MCF 10A (cell line): ENCODE data around the gene CTTNBP2NL. TPM values are rescaled to one million over a fixed set of nuclear protein-coding genes. Genes with fewer than 3 reads are reported as not detected.

Experiments used
- BruUV-seq: library from RNA; stranded (reverse); fragments of 400-500 nt; replicated peaks from 2 replicates; lab custom pipeline; 2021; lab: Mats Ljungman, UMichigan
- CTCF ChIA-PET: fragments of 300-600 bp; sonication (Branson Sonifier 250); formaldehyde crosslinking; extraction: SDS; loops from one replicate; lab custom pipeline; 2021; ENCODE audit warnings: antibody characterized with exemption, inconsistent platforms; lab: Yijun Ruan, JAX
- POLR2A ChIA-PET: fragments of 300-600, 350-650 bp; sonication (Branson Sonifier 250); formaldehyde crosslinking; extraction: SDS; loops from one replicate; lab custom pipeline; 2020; ENCODE audit warnings: antibody characterized with exemption, inconsistent platforms; lab: Yijun Ruan, JAX
- DNase-seq: peaks from one replicate; pipeline ENCODE4 v3.0.0-alpha.2; 2018; ENCODE audit not compliant: unreplicated experiment
- H3K27ac Mint-ChIP-seq: one replicate; pipeline ENCODE4 v1.8.0; 2022; ENCODE audit warnings: mild to moderate bottlenecking, low read depth, mixed read lengths; ENCODE audit not compliant: unreplicated experiment
- H3K27me3 Mint-ChIP-seq: one replicate; pipeline ENCODE4 v1.8.0; 2022; ENCODE audit warnings: mixed read lengths; ENCODE audit not compliant: insufficient read depth, unreplicated experiment
- H3K36me3 Mint-ChIP-seq: one replicate; pipeline ENCODE4 v1.8.0; 2022; ENCODE audit warnings: mild to moderate bottlenecking, moderate library complexity, mixed read lengths; ENCODE audit not compliant: insufficient read depth, unreplicated experiment
- H3K4me1 Mint-ChIP-seq: one replicate; pipeline ENCODE4 v1.8.0; 2022; ENCODE audit warnings: mixed read lengths; ENCODE audit not compliant: insufficient read depth, unreplicated experiment
- H3K4me3 Mint-ChIP-seq: one replicate; pipeline ENCODE4 v1.8.0; 2022; ENCODE audit warnings: mild to moderate bottlenecking, moderate library complexity, mixed read lengths; ENCODE audit not compliant: unreplicated experiment
- H3K9me3 Mint-ChIP-seq: one replicate; pipeline ENCODE4 v1.8.0; 2022; ENCODE audit warnings: mixed read lengths; ENCODE audit not compliant: unreplicated experiment
- CTCF ChIP-seq: fragments of 200-600 bp; IDR thresholded peaks from one replicate; pipeline ENCODE4 v1.8.0; 2022; ENCODE audit warnings: antibody characterized with exemption, mild to moderate bottlenecking; ENCODE audit not compliant: unreplicated experiment
- intact Hi-C: fragments of 100-400 bp; cut with micrococcal nuclease; formaldehyde crosslinking; loops from 2 replicates; pipeline ENCODE4 v1.14.1; 2022
- total RNA-seq: library from RNA; stranded (reverse); gene quantifications from 2 replicates; pipeline ENCODE4 v1.2.3, GENCODE V29; 2022

The CTTNBP2NL gene
- total RNA-seq, 1 experiment from 2014 or later = 48.8 TPM

DNA sequence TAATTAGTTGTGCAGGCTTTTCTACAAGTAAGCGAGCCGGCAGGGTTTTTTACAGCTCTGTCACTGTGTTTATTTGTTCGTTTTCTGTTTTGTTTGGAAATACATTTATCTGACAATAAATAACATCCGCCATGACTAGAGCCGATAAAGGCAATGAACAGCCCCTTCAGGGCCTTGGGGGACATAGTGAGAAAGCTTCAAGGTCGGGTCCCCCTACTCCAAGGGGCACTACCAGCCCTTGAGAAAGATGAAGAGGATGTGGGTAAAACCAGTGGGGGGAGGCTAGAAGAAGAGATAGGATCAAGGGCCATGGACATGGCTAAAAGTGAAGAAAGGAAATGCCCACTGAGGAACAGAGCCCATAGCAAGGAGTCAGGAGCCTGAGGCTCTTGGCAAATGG, 38.5 kb upstream of the CTTNBP2NL start:
- Mint-ChIP-seq H3K27ac (no peak overlapping the region), H3K9me3 (no peaks in the 10 kb centered on the region), H3K4me1 (peaks cover 31% of the 10 kb centered on the region), H3K27me3 (no peaks in the 10 kb centered on the region), H3K36me3 (peaks cover 6% of the 10 kb centered on the region), H3K4me3 (no peak overlapping the region)
- intact Hi-C loops = no loop called here
- ChIA-PET POLR2A (interaction anchor here (0.6 kb wide), 2 partner anchors 269 to 602 kb away, joined by 3 to 4 read pairs; partner anchors contain the start of gene DDX20), CTCF (interaction anchor here (0.6 to 7.6 kb wide), 15 partner anchors 9 to 350 kb away, joined by 3 to 137 read pairs (median 6); no protein-coding TSS in a partner anchor)
- no peak for TF ChIP-seq CTCF
- DNase-seq = no peak
- BruUV-seq = no TSS peak

DNA sequence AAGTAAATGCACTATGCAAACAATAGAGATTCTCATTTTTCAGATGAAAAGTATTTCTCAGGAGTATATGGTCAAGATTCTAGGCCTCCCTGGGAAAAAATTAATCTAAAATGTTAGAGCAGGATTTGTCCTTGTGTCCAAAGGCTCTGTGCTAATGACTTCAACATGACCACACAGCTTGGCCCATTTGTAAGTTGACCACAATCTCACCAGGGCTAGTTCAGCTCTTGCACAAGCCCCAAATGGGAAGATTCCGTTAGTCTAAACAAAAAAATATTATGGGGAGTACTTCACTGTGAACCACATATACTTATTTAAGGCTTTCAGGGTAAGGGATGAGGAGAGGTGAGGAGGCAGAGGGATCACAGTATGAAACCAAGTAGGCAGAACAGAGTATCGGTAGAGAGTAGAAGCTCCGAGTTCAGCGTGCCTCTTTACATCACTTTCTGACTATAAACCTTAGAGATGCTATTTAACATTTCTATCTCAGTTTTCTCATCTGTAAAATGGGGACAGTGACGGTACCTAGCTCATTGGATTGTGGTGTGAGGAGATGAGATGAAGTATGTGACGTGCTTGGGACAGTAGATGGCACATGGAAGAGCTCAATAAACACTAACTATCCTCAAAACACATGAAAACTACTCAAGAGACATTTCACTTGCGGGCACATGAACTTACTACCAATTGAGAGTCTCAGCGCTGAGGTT, 37.8 kb upstream of the CTTNBP2NL start:
- no peak overlapping the region for H3K4me3 Mint-ChIP-seq
- H3K27me3 Mint-ChIP-seq = no peaks in the 10 kb centered on the region
- peaks cover 31% of the 10 kb centered on the region for H3K4me1 Mint-ChIP-seq
- no peak for DNase-seq
- TF ChIP-seq CTCF = no peak
- POLR2A ChIA-PET = interaction anchor here (0.6 to 1.4 kb wide), 2 partner anchors 13 to 602 kb away, joined by 3 to 4 read pairs; partner anchors contain the start of gene DDX20
- H3K27ac Mint-ChIP-seq = no peak overlapping the region
- H3K36me3 Mint-ChIP-seq = peaks cover 6% of the 10 kb centered on the region
- BruUV-seq = no TSS peak
- CTCF ChIA-PET = interaction anchor here (0.5 to 7.6 kb wide), 37 partner anchors 8 to 1739 kb away, joined by 3 to 137 read pairs (median 4); no protein-coding TSS in a partner anchor
- intact Hi-C loops = loop anchor here (1.0 kb wide), 1 partner anchor 11 kb away; no protein-coding TSS in a partner anchor
- no peaks in the 10 kb centered on the region for H3K9me3 Mint-ChIP-seq

- peak overlapping the region; percentile 72 for H3K27ac Mint-ChIP-seq
- DNase-seq = peak; percentile 64
- CTCF ChIA-PET = interaction anchor here (0.5 to 7.6 kb wide), 35 partner anchors 9 to 1982 kb away, joined by 3 to 137 read pairs (median 4); no protein-coding TSS in a partner anchor
- POLR2A ChIA-PET = interaction anchor here (1.4 kb wide), 1 partner anchor 12 kb away, joined by 3 read pairs; no protein-coding TSS in a partner anchor
- no TSS peak for BruUV-seq
- H3K4me3 Mint-ChIP-seq = peak overlapping the region; percentile 62
- H3K36me3 Mint-ChIP-seq = peaks cover 6% of the 10 kb centered on the region
- intact Hi-C loops = loop anchor here (1.0 kb wide), 1 partner anchor 10 kb away; no protein-coding TSS in a partner anchor
- peak; percentile 82 for TF ChIP-seq CTCF
- peaks cover 31% of the 10 kb centered on the region for H3K4me1 Mint-ChIP-seq
- H3K9me3 Mint-ChIP-seq = no peaks in the 10 kb centered on the region
- H3K27me3 Mint-ChIP-seq = no peaks in the 10 kb centered on the region
These were observed 37.1 kb upstream of the CTTNBP2NL start for GRCh38 chr1:112358798-112359408.
